Right atrium auricular region (tissue), 2 donors: ENCODE results near the gene CCDC70. TPM values are rescaled to one million over a fixed set of nuclear protein-coding genes. Genes with fewer than 3 reads are reported as not detected.

ENCODE experiments used
- DNase-seq: peaks from one replicate; pipeline ENCODE4 v3.0.0-alpha.2; 2019; ENCODE audit warnings: low spot score
- H3K27ac ChIP-seq, 2 donors: fragments of 200-600 bp; sonication (generic); 1 replicate in 1 of 2; 2 replicates in 1 of 2; pipeline ENCODE4 v1.5.1; 2016 to 2019
- H3K27me3 ChIP-seq, 2 donors: fragments of 200-600 bp; sonication (generic); one replicate each; pipeline versions ENCODE4 v1.5.1 to v1.6.0; 2017 to 2019
- H3K36me3 ChIP-seq: fragments of 200-600 bp; sonication (generic); one replicate; pipeline ENCODE4 v1.5.1; 2016
- H3K4me1 ChIP-seq, 2 donors: fragments of 200-600 bp; sonication (generic); one replicate each; pipeline versions ENCODE4 v1.5.1 to v1.6.0; 2017 to 2019
- H3K4me3 ChIP-seq, 2 donors: fragments of 200-600 bp; sonication (generic); 1 replicate in 1 of 2; 2 replicates in 1 of 2; pipeline ENCODE4 v1.5.1; 2017 to 2019; ENCODE audit warnings: mild to moderate bottlenecking in 1 of 2, moderate library complexity in 1 of 2
- H3K9me3 ChIP-seq, 2 donors: fragments of 200-600 bp; sonication (generic); one replicate each; pipeline ENCODE4 v1.5.1; 2019
- CTCF ChIP-seq, 2 donors: fragments of 200-600 bp; sonication (generic); IDR thresholded peaks; one replicate each; pipeline ENCODE4 v1.5.1; 2019; ENCODE audit warnings: antibody characterized with exemption in 2 of 2
- total RNA-seq, 2 donors: library from RNA; depleted of rRNA; stranded (reverse); fragments of >200 nt; gene quantifications; one replicate each; pipeline ENCODE4 v1.1.0, GENCODE V29; 2016

The CCDC70 gene
- total RNA-seq, 2 donors from 2014 or later: not detected

- H3K9me3 ChIP-seq: no peaks in the 10 kb centered on the region
- no peak for TF ChIP-seq CTCF (IDR thresholded peaks at IDR 0.05)
- no peaks in the 10 kb centered on the region for H3K36me3 ChIP-seq
- DNase-seq: no peak
- no peaks in the 10 kb centered on the region for H3K27me3 ChIP-seq
- peak overlapping the region; percentile 72 to 86 for H3K27ac ChIP-seq
- no peak overlapping the region for H3K4me3 ChIP-seq
- peaks cover 0 to 53% of the 10 kb centered on the region in 2 donors for H3K4me1 ChIP-seq
Observed at GRCh38 chr13:51825681-51826254, 36.0 kb upstream of the CCDC70 start.

GRCh38 chr13:51826606-51827005 is 35.2 kb upstream of the CCDC70 start:
- DNase-seq: no peak
- Histone ChIP-seq H3K9me3 (no peaks in the 10 kb centered on the region), H3K4me3 (peak overlapping the region in 1 of 2 donors; percentile 10), H3K36me3 (no peaks in the 10 kb centered on the region), H3K27ac (peak overlapping the region; percentile 72 to 86), H3K27me3 (no peaks in the 10 kb centered on the region), H3K4me1 (peaks cover 0 to 52% of the 10 kb centered on the region in 2 donors)
- no peak for TF ChIP-seq CTCF (IDR thresholded peaks at IDR 0.05)

GRCh38 chr13:51827254-51827653 is 34.5 kb upstream of the CCDC70 start:
- no peaks in the 10 kb centered on the region for H3K9me3 ChIP-seq
- no peak for DNase-seq
- TF ChIP-seq CTCF (IDR thresholded peaks at IDR 0.05): no peak
- H3K4me1 ChIP-seq: peaks cover 0 to 46% of the 10 kb centered on the region in 2 donors
- no peaks in the 10 kb centered on the region for H3K27me3 ChIP-seq
- H3K36me3 ChIP-seq: no peaks in the 10 kb centered on the region
- H3K4me3 ChIP-seq: no peak overlapping the region
- H3K27ac ChIP-seq: peak overlapping the region; percentile 72 to 86

GRCh38 chr13:51828730-51829567 is 32.8 kb upstream of the CCDC70 start:
- Histone ChIP-seq H3K27ac (no peak overlapping the region), H3K36me3 (no peaks in the 10 kb centered on the region), H3K4me3 (no peak overlapping the region), H3K27me3 (no peaks in the 10 kb centered on the region), H3K9me3 (no peaks in the 10 kb centered on the region), H3K4me1 (peaks cover 0 to 41% of the 10 kb centered on the region in 2 donors)
- TF ChIP-seq CTCF (IDR thresholded peaks at IDR 0.05): no peak
- DNase-seq: no peak

- no peaks in the 10 kb centered on the region for H3K27me3 ChIP-seq
- no peak overlapping the region for H3K4me3 ChIP-seq
- H3K4me1 ChIP-seq: peaks cover 0 to 38% of the 10 kb centered on the region in 2 donors
- no peak overlapping the region for H3K27ac ChIP-seq
- no peaks in the 10 kb centered on the region for H3K9me3 ChIP-seq
- no peaks in the 10 kb centered on the region for H3K36me3 ChIP-seq
- no peak for TF ChIP-seq CTCF (IDR thresholded peaks at IDR 0.05)
- DNase-seq: no peak
Observed at GRCh38 chr13:51829568-51829899, 32.2 kb upstream of the CCDC70 start.
